HepG2 (cell line): ENCODE measurements around the gene CWF19L2.

ENCODE experiments used
- HCFC1 ChIP-seq: fragments of 150-350 bp; IDR thresholded peaks from 2 replicates; pipeline ENCODE4 v1.6.1; 2014; ENCODE audit warnings: low read depth, low read length
- ZNF253 ChIP-seq: sonication (generic); formaldehyde crosslinking; IDR thresholded peaks from 2 replicates; pipeline ENCODE4 v1.8.0; 2022; ENCODE audit warnings: mild to moderate bottlenecking, missing genetic modification reagents, borderline replicate concordance
- ZNF326 ChIP-seq: sonication (generic); formaldehyde crosslinking; IDR thresholded peaks from 2 replicates; pipeline ENCODE4 v1.4.0; 2020; ENCODE audit warnings: missing genetic modification reagents, borderline replicate concordance
- ZNF382 ChIP-seq: sonication (generic); formaldehyde crosslinking; IDR thresholded peaks from 2 replicates; pipeline ENCODE4 v1.5.0; 2020; ENCODE audit warnings: missing genetic modification reagents, mild to moderate bottlenecking, borderline replicate concordance

DNA sequence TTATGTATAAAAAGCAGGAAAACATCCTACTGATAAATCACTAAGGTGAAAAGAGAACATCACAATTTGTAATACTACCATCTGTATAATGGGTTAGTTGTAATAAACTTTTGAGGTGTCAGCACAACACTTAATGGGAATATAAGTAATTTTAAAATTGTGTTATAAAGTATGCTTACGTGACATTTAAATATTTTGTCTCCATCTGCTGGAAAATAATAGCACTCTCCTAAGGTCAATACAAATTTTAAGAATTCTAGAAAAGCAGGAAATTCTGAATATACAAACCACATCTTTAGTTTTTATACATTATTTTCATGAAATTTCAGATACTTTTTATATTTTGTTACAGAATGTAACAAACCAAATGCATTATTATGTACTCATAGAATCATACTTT, 19.5 kb downstream of the CWF19L2 start:
- TF ChIP-seq ZNF253 (no peak), HCFC1 (no peak), ZNF326 (CRISPR knock-in tag) (no peak), ZNF382 (CRISPR knock-in tag) (no peak)
